ENCODE measurements around the gene IFT25. TPM values are rescaled to one million over a fixed set of nuclear protein-coding genes. Genes with fewer than 3 reads are reported as not detected.
"Not testable (repeated sequence)": the region's sequence is repeated elsewhere in the genome, so short reads cannot be mapped to it uniquely, and the experiment has no call there.

Gene IFT25
- total RNA-seq, 1 experiment from 2014 or later: 31.5 TPM

GRCh38 chr1:53905509-53905908, 40.0 kb downstream of the IFT25 start:
- Histone ChIP-seq H3K9me3 (no peaks in the 10 kb centered on the region), H3K4me3 (no peak overlapping the region), H3K27me3 (no peaks in the 10 kb centered on the region), H3K36me3 (no peaks in the 10 kb centered on the region)
- DNase-seq: no peak

GRCh38 chr1:53902235-53903138, 43.0 kb downstream of the IFT25 start:
- H3K9me3 ChIP-seq: no peaks in the 10 kb centered on the region
- H3K4me3 ChIP-seq: no peak overlapping the region
- no peaks in the 10 kb centered on the region for H3K36me3 ChIP-seq
- DNase-seq: no peak
- H3K27me3 ChIP-seq: no peaks in the 10 kb centered on the region

GRCh38 chr1:53899708-53900107, 45.8 kb downstream of the IFT25 start:
- Histone ChIP-seq H3K4me3 (no peak overlapping the region), H3K36me3 (no peaks in the 10 kb centered on the region), H3K27me3 (no peaks in the 10 kb centered on the region), H3K9me3 (no peaks in the 10 kb centered on the region)
- no peak for DNase-seq

- Histone ChIP-seq H3K27me3 (no peaks in the 10 kb centered on the region), H3K36me3 (no peaks in the 10 kb centered on the region), H3K9me3 (no peaks in the 10 kb centered on the region), H3K4me3 (no peak overlapping the region)
- peak; percentile 41 for DNase-seq
These were observed 46.3 kb downstream of the IFT25 start for GRCh38 chr1:53899206-53899628.

GRCh38 chr1:53896635-53897229, 48.8 kb downstream of the IFT25 start:
- Histone ChIP-seq H3K27me3 (no peaks in the 10 kb centered on the region), H3K4me3 (no peak overlapping the region), H3K36me3 (no peaks in the 10 kb centered on the region), H3K9me3 (no peaks in the 10 kb centered on the region)
- peak; percentile 84 for DNase-seq

GRCh38 chr1:53895421-53895820, 50.1 kb downstream of the IFT25 start:
- no peak for DNase-seq
- no peak overlapping the region for H3K4me3 ChIP-seq
- no peaks in the 10 kb centered on the region for H3K27me3 ChIP-seq
- no peaks in the 10 kb centered on the region for H3K9me3 ChIP-seq
- no peaks in the 10 kb centered on the region for H3K36me3 ChIP-seq

GRCh38 chr1:53894644-53895043, 50.9 kb downstream of the IFT25 start:
- Histone ChIP-seq H3K27me3 (no peaks in the 10 kb centered on the region), H3K4me3 (no peak overlapping the region), H3K9me3 (no peaks in the 10 kb centered on the region), H3K36me3 (no peaks in the 10 kb centered on the region)
- DNase-seq: no peak

- DNase-seq: no peak
- Histone ChIP-seq H3K9me3 (no peaks in the 10 kb centered on the region), H3K36me3 (no peaks in the 10 kb centered on the region), H3K4me3 (no peak within 1 kb of the TSS), H3K27me3 (no peaks in the 10 kb centered on the region)
These were observed 51.4 kb downstream of the IFT25 start, which contains the start of gene DIO1 for GRCh38 chr1:53893999-53894636. Gene DIO1, plus strand, starts transcription at chr1:53894187. Its CDS starts 24 bp downstream, at chr1:53894211.

GRCh38 chr1:53892911-53893310, 52.6 kb downstream of the IFT25 start:
- Histone ChIP-seq H3K27me3 (no peaks in the 10 kb centered on the region), H3K9me3 (no peaks in the 10 kb centered on the region), H3K36me3 (no peaks in the 10 kb centered on the region; the same call in 1 of the 2 replicates), H3K4me3 (no peak overlapping the region)
- DNase-seq: no peak

- Histone ChIP-seq H3K9me3 (no peaks in the 10 kb centered on the region), H3K36me3 (no peaks in the 10 kb centered on the region; the same call in 1 of the 2 replicates), H3K27me3 (no peaks in the 10 kb centered on the region), H3K4me3 (no peak overlapping the region)
- DNase-seq: no peak
These were observed 53.8 kb downstream of the IFT25 start for GRCh38 chr1:53891678-53892077.

- Histone ChIP-seq H3K27me3 (no peaks in the 10 kb centered on the region), H3K4me3 (no peak overlapping the region), H3K9me3 (no peaks in the 10 kb centered on the region), H3K36me3 (no peaks in the 10 kb centered on the region; the same call in 1 of the 2 replicates)
- no peak for DNase-seq
These were observed 54.5 kb downstream of the IFT25 start for GRCh38 chr1:53891018-53891417.

- H3K9me3 ChIP-seq: no peaks in the 10 kb centered on the region
- H3K4me3 ChIP-seq: peak overlapping the region; percentile 90
- no peaks in the 10 kb centered on the region; the same call in 1 of the 2 replicates for H3K36me3 ChIP-seq
- no peak for DNase-seq
- no peaks in the 10 kb centered on the region for H3K27me3 ChIP-seq
These were observed 55.0 kb downstream of the IFT25 start for GRCh38 chr1:53890522-53890941.

GRCh38 chr1:53889304-53890298, 55.9 kb downstream of the IFT25 start, which contains the start of gene YIPF1:
Gene YIPF1, minus strand, starts transcription at chr1:53889797. Its CDS starts 860 bp downstream, at chr1:53888937.
- no peaks in the 10 kb centered on the region; the same call in 1 of the 2 replicates for H3K36me3 ChIP-seq
- peak; percentile 90 for DNase-seq

GRCh38 chr1:53888681-53889080, 56.8 kb downstream of the IFT25 start:
- Histone ChIP-seq H3K27me3 (no peaks in the 10 kb centered on the region), H3K4me3 (peak overlapping the region; percentile 90)
- DNase-seq: no peak

More at GRCh38 chr1:53889304-53890298, 55.9 kb downstream of the IFT25 start, which contains the start of gene YIPF1:
- H3K27me3 ChIP-seq: no peaks in the 10 kb centered on the region
- no peaks in the 10 kb centered on the region for H3K9me3 ChIP-seq
- peak within 1 kb of the TSS; percentile 90 for H3K4me3 ChIP-seq

GRCh38 chr1:53883600-53883999, 61.9 kb downstream of the IFT25 start:
- not testable (repeated sequence) for H3K9me3 ChIP-seq, H3K27me3 ChIP-seq, DNase-seq, H3K36me3 ChIP-seq, H3K4me3 ChIP-seq

More at GRCh38 chr1:53888681-53889080, 56.8 kb downstream of the IFT25 start:
- Histone ChIP-seq H3K9me3 (no peaks in the 10 kb centered on the region), H3K36me3 (no peaks in the 10 kb centered on the region; the same call in 1 of the 2 replicates)

GRCh38 chr1:53881853-53882252, 63.6 kb downstream of the IFT25 start:
- H3K36me3 ChIP-seq: peaks cover 20% of the 10 kb centered on the region
- not testable (repeated sequence) for DNase-seq, H3K4me3 ChIP-seq, H3K9me3 ChIP-seq, H3K27me3 ChIP-seq
